Measurements from ENCODE around the gene MSI2.

MSI2 gene

DNA sequence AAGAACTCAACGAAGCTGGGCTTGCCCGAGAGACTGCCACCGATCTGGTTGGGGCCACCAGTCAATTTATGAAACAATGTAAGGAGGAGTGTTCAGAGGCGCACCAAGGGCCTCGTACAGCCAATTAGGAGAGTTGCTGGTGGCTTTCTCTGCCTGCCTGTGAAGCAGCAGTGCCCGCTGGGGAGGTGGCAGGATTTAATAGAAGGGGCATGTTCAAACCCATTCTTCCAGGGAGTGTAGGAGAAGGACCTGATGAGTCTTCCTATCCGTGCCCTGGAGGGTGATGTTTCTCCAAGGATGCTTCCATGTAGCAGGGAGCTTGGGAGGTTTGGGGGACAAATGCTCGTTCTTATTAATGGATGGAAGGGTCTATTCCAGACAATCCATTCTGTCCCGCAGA is 310.4 kb downstream of the MSI2 start:
- peaks cover 78% of the 10 kb centered on the region for H3K4me1 ChIP-seq
- H3K9me3 ChIP-seq = no peaks in the 10 kb centered on the region
- DNase-seq = peak; percentile 43
- peak overlapping the region; percentile 15 for H3K4me3 ChIP-seq (ENCODE audit: low read depth, low read length)
- TF ChIP-seq, protein P1, sequence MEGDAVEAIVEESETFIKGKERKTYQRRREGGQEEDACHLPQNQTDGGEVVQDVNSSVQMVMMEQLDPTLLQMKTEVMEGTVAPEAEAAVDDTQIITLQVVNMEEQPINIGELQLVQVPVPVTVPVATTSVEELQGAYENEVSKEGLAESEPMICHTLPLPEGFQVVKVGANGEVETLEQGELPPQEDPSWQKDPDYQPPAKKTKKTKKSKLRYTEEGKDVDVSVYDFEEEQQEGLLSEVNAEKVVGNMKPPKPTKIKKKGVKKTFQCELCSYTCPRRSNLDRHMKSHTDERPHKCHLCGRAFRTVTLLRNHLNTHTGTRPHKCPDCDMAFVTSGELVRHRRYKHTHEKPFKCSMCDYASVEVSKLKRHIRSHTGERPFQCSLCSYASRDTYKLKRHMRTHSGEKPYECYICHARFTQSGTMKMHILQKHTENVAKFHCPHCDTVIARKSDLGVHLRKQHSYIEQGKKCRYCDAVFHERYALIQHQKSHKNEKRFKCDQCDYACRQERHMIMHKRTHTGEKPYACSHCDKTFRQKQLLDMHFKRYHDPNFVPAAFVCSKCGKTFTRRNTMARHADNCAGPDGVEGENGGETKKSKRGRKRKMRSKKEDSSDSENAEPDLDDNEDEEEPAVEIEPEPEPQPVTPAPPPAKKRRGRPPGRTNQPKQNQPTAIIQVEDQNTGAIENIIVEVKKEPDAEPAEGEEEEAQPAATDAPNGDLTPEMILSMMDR (IDR thresholded peaks at IDR 0.05; ENCODE audit: low read depth, low read length) = no peak
- no peaks in the 10 kb centered on the region for H3K36me3 ChIP-seq
- no peaks in the 10 kb centered on the region for H3K27me3 ChIP-seq

DNA sequence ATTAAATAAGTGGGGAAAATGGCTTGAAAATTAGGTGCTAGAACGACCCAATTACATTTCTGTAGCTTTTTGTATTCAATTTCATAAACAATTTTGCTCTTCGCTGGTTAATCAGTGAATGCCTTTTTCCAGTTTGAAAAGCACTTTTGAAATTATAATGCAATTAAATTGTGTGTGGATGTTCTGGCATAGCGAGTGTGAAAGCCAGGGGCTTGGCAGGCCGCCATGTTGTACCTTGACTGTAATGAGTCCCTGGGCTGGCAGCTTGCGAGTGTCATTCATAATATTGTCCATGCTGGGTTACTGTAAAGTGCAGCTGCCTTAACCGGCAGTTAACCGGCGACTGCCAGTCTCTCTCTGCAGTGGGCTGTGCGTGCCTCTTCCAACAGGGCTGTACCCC is 310.9 kb downstream of the MSI2 start:
- Histone ChIP-seq H3K9me3 (no peaks in the 10 kb centered on the region), H3K4me1 (peaks cover 75% of the 10 kb centered on the region), H3K27me3 (no peaks in the 10 kb centered on the region), H3K4me3 (ENCODE audit: low read depth, low read length) (peak overlapping the region; percentile 15), H3K36me3 (no peaks in the 10 kb centered on the region)
- TF ChIP-seq, protein P1 (IDR thresholded peaks at IDR 0.05; ENCODE audit: low read depth, low read length) = no peak
- DNase-seq = peak; percentile 96

DNA sequence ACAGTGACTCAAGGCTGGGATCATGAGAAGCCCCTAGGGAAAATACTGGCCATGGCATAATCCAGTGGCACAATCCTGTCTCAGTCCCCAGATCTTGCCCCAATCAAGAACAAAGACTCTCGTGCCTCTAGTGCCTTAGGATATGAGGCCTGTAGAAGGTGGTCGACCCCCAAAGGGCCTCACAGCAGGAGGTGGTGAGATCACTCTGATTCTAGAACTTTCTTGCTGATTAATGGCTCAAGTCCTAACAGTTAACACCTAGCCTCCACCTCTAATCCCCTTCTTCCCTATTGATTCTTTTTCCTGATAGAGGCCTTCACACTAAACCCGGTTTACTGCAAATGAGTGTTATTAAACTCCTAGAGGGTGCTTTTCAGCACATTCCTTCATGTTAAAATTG is 312.0 kb downstream of the MSI2 start:
- Histone ChIP-seq H3K36me3 (no peaks in the 10 kb centered on the region), H3K27me3 (no peaks in the 10 kb centered on the region)
- TF ChIP-seq, protein P1 (IDR thresholded peaks at IDR 0.05; ENCODE audit: low read depth, low read length) = no peak

DNA sequence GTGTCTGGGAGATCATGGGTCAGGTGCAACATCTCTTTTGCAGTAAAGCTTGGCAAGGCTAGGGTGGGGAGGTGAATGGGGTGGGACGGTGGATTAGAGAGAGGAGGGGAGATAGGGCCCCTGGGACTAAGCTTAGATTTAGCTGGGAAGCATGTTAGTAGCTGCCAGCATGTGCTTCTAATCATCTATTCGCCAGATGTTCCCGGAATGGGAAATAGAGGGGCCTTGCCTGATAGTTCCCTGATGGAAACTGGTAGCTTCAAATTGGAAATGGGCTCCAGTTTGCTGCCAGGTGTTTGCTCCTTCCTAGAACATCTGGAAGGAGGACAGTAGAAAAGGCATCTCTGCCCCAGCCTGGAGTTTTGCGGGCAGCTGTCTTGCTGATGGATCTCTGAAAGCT is 312.7 kb downstream of the MSI2 start:
- DNase-seq = no peak
- H3K27me3 ChIP-seq = no peaks in the 10 kb centered on the region
- TF ChIP-seq, protein P1 (IDR thresholded peaks at IDR 0.05; ENCODE audit: low read depth, low read length) = no peak
- H3K9me3 ChIP-seq = no peaks in the 10 kb centered on the region
- H3K36me3 ChIP-seq = no peaks in the 10 kb centered on the region
- peaks cover 75% of the 10 kb centered on the region for H3K4me1 ChIP-seq
- H3K4me3 ChIP-seq (ENCODE audit: low read depth, low read length) = no peak overlapping the region

More for the DNA sequence above, 312.0 kb downstream of the MSI2 start:
- Histone ChIP-seq H3K4me1 (peaks cover 76% of the 10 kb centered on the region), H3K9me3 (no peaks in the 10 kb centered on the region), H3K4me3 (ENCODE audit: low read depth, low read length) (no peak overlapping the region)
- DNase-seq = no peak

DNA sequence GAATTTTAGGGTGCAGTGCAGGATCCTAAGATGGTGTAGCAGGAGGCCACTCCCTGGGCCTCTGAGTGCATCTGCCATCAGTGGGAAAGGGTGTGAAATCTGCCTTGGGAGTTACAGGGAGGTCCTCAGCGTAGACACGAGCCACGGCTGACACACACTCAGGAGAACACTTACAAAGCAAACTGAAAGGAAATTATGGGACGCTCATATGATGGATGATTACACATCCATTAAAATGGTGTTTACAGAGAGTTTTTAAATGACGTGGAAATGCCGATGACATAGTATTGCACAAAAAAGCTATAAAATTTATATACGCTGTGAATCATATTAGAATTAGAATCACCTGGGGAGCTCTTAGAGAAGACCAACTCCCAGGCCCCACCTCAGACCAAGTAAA is 313.5 kb downstream of the MSI2 start:
- Histone ChIP-seq H3K27me3 (no peaks in the 10 kb centered on the region), H3K4me1 (peaks cover 72% of the 10 kb centered on the region), H3K4me3 (ENCODE audit: low read depth, low read length) (no peak overlapping the region), H3K36me3 (no peaks in the 10 kb centered on the region), H3K9me3 (no peaks in the 10 kb centered on the region)
- TF ChIP-seq, protein P1 (IDR thresholded peaks at IDR 0.05; ENCODE audit: low read depth, low read length) = no peak
- DNase-seq = no peak

DNA sequence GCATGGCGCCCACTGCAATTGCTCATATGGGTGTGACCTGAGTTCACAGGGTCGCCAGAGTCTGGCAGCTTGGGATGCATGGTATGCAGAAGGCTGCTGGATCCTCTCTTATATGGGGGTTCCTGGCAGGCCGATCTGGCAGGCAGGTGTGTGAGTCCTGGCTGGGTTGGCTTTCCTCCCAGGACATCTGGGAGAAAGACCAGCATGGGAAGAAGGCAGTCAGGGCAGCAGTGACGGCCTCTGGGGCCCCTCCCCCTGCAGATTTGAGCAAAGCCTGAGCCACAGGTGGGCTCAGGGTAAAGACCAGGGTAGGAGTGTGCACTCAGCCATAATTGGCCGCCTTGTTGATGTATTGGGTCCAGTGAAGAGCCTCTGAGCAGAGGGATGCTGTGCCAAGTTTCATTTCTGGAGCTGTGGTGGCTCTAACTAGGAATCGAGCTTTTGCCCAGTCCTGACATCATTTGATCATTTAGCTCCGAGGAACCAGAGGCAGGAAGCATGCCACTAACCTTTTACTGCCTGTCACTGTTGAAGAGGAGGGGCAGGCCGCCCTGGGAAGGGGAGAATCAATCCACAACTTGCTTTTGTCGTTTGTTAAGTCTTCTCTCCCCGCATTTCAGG is 314.5 kb downstream of the MSI2 start:
- no peaks in the 10 kb centered on the region for H3K27me3 ChIP-seq
- no peak overlapping the region for H3K4me3 ChIP-seq (ENCODE audit: low read depth, low read length)
- no peaks in the 10 kb centered on the region for H3K36me3 ChIP-seq
- H3K4me1 ChIP-seq = peaks cover 70% of the 10 kb centered on the region
- TF ChIP-seq, protein P1 (IDR thresholded peaks at IDR 0.05; ENCODE audit: low read depth, low read length) = no peak
- no peaks in the 10 kb centered on the region for H3K9me3 ChIP-seq
- peak; percentile 34 for DNase-seq
